ENCODE results near the gene PANK2.

GRCh38 chr20:3915691-3916090 lies 26.5 kb downstream of the PANK2 start:
- TF ChIP-seq RAD21 (IDR thresholded peaks at IDR 0.05; ENCODE audit: low read length) (no peak), USF1 (IDR thresholded peaks at IDR 0.05; ENCODE audit: borderline replicate concordance, low read depth) (no peak), CTCF (IDR thresholded peaks at IDR 0.05) (no peak), SIN3A (IDR thresholded peaks at IDR 0.05; ENCODE audit: borderline replicate concordance, low read depth, low read length) (no peak), RCOR1 (IDR thresholded peaks at IDR 0.05; ENCODE audit: low read length) (no peak), NFIC (IDR thresholded peaks at IDR 0.05; ENCODE audit: borderline replicate concordance) (no peak), EP300 (IDR thresholded peaks at IDR 0.05; ENCODE audit: borderline replicate concordance in 1 of 2, low read depth in 1 of 2, low read length in 1 of 2) (no peak), RXRA (IDR thresholded peaks at IDR 0.05; ENCODE audit: borderline replicate concordance, low read depth) (no peak), FOXM1 (IDR thresholded peaks at IDR 0.05; ENCODE audit: low read depth) (no peak), TAF1 (IDR thresholded peaks at IDR 0.05; ENCODE audit: borderline replicate concordance, low read depth, low read length) (no peak), MAX (IDR thresholded peaks at IDR 0.05; ENCODE audit: low read depth) (no peak), CHD2 (IDR thresholded peaks at IDR 0.05; ENCODE audit: low read length, partially characterized antibody) (no peak), EZH2phosphoT487 (IDR thresholded peaks at IDR 0.05; ENCODE audit: borderline replicate concordance, low read depth) (no peak), POLR2AphosphoS5 (IDR thresholded peaks at IDR 0.05; ENCODE audit: low read depth, low read length) (no peak)
